Prostate gland (tissue), 2 donors: Measurements from ENCODE around the gene PLCB2.

Experiments
- CTCF ChIP-seq, 4 experiments: fragments of 200-600 bp in 2 of 4; fragments of 450-650 bp in 2 of 4; sonication (generic) in 2 of 4; IDR thresholded peaks; 1 replicate in 3 of 4; 2 replicates in 1 of 4; pipeline ENCODE4 v1.5.1; 2016 to 2019; ENCODE audit warnings: antibody characterized with exemption in 4 of 4, mild to moderate bottlenecking in 2 of 4, moderate library complexity in 2 of 4
- POLR2A ChIP-seq: fragments of 450-650 bp; IDR thresholded peaks from one replicate; pipeline ENCODE4 v1.6.1; 2016; ENCODE audit warnings: antibody characterized with exemption, mild to moderate bottlenecking

GRCh38 chr15:40305281-40305680, 2.5 kb downstream of the PLCB2 start:
- TF ChIP-seq CTCF (IDR thresholded peaks at IDR 0.05), result no peak
- no peak for TF ChIP-seq POLR2A
